Mononuclear cell (primary cell): ENCODE measurements around the gene DEFB118. TPM values are rescaled to one million over a fixed set of nuclear protein-coding genes. Genes with fewer than 3 reads are reported as not detected.
"Not testable (repeated sequence)": the region's sequence is repeated elsewhere in the genome, so short reads cannot be mapped to it uniquely, and the experiment has no call there.

Experiments used
- H3K27me3 ChIP-seq: 2 replicates; pipeline ENCODE4 v1.6.0; 2011; ENCODE audit warnings: low read length, control low read depth; ENCODE audit not compliant: insufficient read depth
- H3K4me1 ChIP-seq: 2 replicates; pipeline ENCODE4 v1.5.1; 2011; ENCODE audit warnings: mild to moderate bottlenecking, low read length, control low read depth; ENCODE audit not compliant: insufficient read depth
- H3K4me3 ChIP-seq: 2 replicates; pipeline ENCODE4 v1.5.1; 2011; ENCODE audit warnings: mild to moderate bottlenecking, low read length, moderate library complexity
- H3K9me3 ChIP-seq: 2 replicates; pipeline ENCODE4 v1.5.1; 2011; ENCODE audit warnings: low read depth, mild to moderate bottlenecking, control low read depth, low read length
- total RNA-seq: library from RNA; depleted of rRNA; stranded (reverse); fragments of >200 nt; gene quantifications from one replicate; pipeline ENCODE4 v1.2.3, GENCODE V29; 2012

The DEFB118 gene
- not detected for total RNA-seq

- no peaks in the 10 kb centered on the region for H3K27me3 ChIP-seq
- H3K9me3 ChIP-seq, result no peaks in the 10 kb centered on the region
- H3K4me1 ChIP-seq, result no peaks in the 10 kb centered on the region
- H3K4me3 ChIP-seq, result no peak within 1 kb of the TSS
Measured at GRCh38 chr20:31368301-31368700, at the start of gene DEFB118. Gene DEFB118, plus strand, starts transcription at chr20:31368601. Its CDS starts 50 bp downstream, at chr20:31368651.

- Histone ChIP-seq H3K4me1 (no peaks in the 10 kb centered on the region), H3K4me3 (no peak overlapping the region), H3K9me3 (no peaks in the 10 kb centered on the region), H3K27me3 (no peaks in the 10 kb centered on the region)
Measured at GRCh38 chr20:31322504-31322903, 45.9 kb upstream of the DEFB118 start.

- Histone ChIP-seq H3K4me3 (no peak overlapping the region), H3K27me3 (no peaks in the 10 kb centered on the region), H3K4me1 (no peaks in the 10 kb centered on the region), H3K9me3 (no peaks in the 10 kb centered on the region)
Measured at GRCh38 chr20:31330893-31331292, 37.5 kb upstream of the DEFB118 start.

GRCh38 chr20:31341470-31341869, 26.9 kb upstream of the DEFB118 start:
- no peak overlapping the region for H3K4me3 ChIP-seq
- no peaks in the 10 kb centered on the region for H3K9me3 ChIP-seq
- no peaks in the 10 kb centered on the region for H3K4me1 ChIP-seq
- H3K27me3 ChIP-seq, result no peaks in the 10 kb centered on the region

- no peaks in the 10 kb centered on the region for H3K9me3 ChIP-seq
Measured at GRCh38 chr20:31355981-31356380, 12.4 kb upstream of the DEFB118 start.

GRCh38 chr20:31363295-31363694, 5.1 kb upstream of the DEFB118 start:
- Histone ChIP-seq H3K4me3 (no peak overlapping the region), H3K4me1 (no peaks in the 10 kb centered on the region), H3K27me3 (no peaks in the 10 kb centered on the region), H3K9me3 (no peaks in the 10 kb centered on the region)

More at GRCh38 chr20:31355981-31356380, 12.4 kb upstream of the DEFB118 start:
- Histone ChIP-seq H3K4me3 (no peak overlapping the region), H3K27me3 (no peaks in the 10 kb centered on the region), H3K4me1 (no peaks in the 10 kb centered on the region)

GRCh38 chr20:31364272-31364671, 4.1 kb upstream of the DEFB118 start:
- not testable (repeated sequence) for H3K4me1 ChIP-seq, H3K27me3 ChIP-seq, H3K9me3 ChIP-seq, H3K4me3 ChIP-seq

- Histone ChIP-seq H3K4me3 (no peak overlapping the region), H3K27me3 (no peaks in the 10 kb centered on the region), H3K9me3 (no peaks in the 10 kb centered on the region), H3K4me1 (no peaks in the 10 kb centered on the region)
Measured at GRCh38 chr20:31374346-31374745, 5.9 kb downstream of the DEFB118 start.

- Histone ChIP-seq H3K9me3 (no peaks in the 10 kb centered on the region), H3K4me1 (no peaks in the 10 kb centered on the region), H3K27me3 (no peaks in the 10 kb centered on the region), H3K4me3 (no peak within 1 kb of the TSS)
Measured at GRCh38 chr20:31390490-31390889, 22.1 kb downstream of the DEFB118 start, which contains the start of gene DEFB119. Gene DEFB119, minus strand, starts transcription at chr20:31390590. Its CDS starts 107 bp downstream, at chr20:31390483.

- no peaks in the 10 kb centered on the region for H3K9me3 ChIP-seq
- H3K4me1 ChIP-seq, result no peaks in the 10 kb centered on the region
- H3K27me3 ChIP-seq, result no peaks in the 10 kb centered on the region
- no peak overlapping the region for H3K4me3 ChIP-seq
Measured at GRCh38 chr20:31392836-31393235, 24.4 kb downstream of the DEFB118 start.

- Histone ChIP-seq H3K4me1 (no peaks in the 10 kb centered on the region), H3K4me3 (no peak overlapping the region), H3K27me3 (no peaks in the 10 kb centered on the region), H3K9me3 (no peaks in the 10 kb centered on the region)
Measured at GRCh38 chr20:31394900-31395299, 26.5 kb downstream of the DEFB118 start.

GRCh38 chr20:31403886-31404285, 35.5 kb downstream of the DEFB118 start:
- Histone ChIP-seq H3K4me3 (no peak overlapping the region), H3K9me3 (no peaks in the 10 kb centered on the region), H3K27me3 (no peaks in the 10 kb centered on the region), H3K4me1 (no peaks in the 10 kb centered on the region)

GRCh38 chr20:31406115-31406514, 37.7 kb downstream of the DEFB118 start, which contains the start of gene DEFB121:
Gene DEFB121, minus strand, starts transcription at chr20:31406215. Its CDS starts 63 bp downstream, at chr20:31406152.
- Histone ChIP-seq H3K4me1 (no peaks in the 10 kb centered on the region), H3K27me3 (no peaks in the 10 kb centered on the region), H3K4me3 (no peak within 1 kb of the TSS), H3K9me3 (no peaks in the 10 kb centered on the region)

GRCh38 chr20:31410011-31410410, 41.6 kb downstream of the DEFB118 start:
- Histone ChIP-seq H3K4me1 (no peaks in the 10 kb centered on the region), H3K4me3 (no peak overlapping the region), H3K27me3 (no peaks in the 10 kb centered on the region), H3K9me3 (no peaks in the 10 kb centered on the region)

GRCh38 chr20:31414381-31414780, 46.0 kb downstream of the DEFB118 start:
- no peaks in the 10 kb centered on the region for H3K4me1 ChIP-seq
- H3K4me3 ChIP-seq, result no peak overlapping the region
- no peaks in the 10 kb centered on the region for H3K9me3 ChIP-seq
- no peaks in the 10 kb centered on the region for H3K27me3 ChIP-seq

- H3K4me1 ChIP-seq, result no peaks in the 10 kb centered on the region
- H3K9me3 ChIP-seq, result no peaks in the 10 kb centered on the region
- no peaks in the 10 kb centered on the region for H3K27me3 ChIP-seq
- H3K4me3 ChIP-seq, result no peak overlapping the region
Measured at GRCh38 chr20:31415653-31416052, 47.3 kb downstream of the DEFB118 start.
